HepG2 (cell line): ENCODE measurements around the gene MRPS7. TPM values are rescaled to one million over a fixed set of nuclear protein-coding genes. Genes with fewer than 3 reads are reported as not detected.

ENCODE experiments used
- ARID4A ChIP-seq: sonication (generic); formaldehyde crosslinking; IDR thresholded peaks from 2 replicates; pipeline ENCODE4 v1.5.0; 2020; ENCODE audit warnings: mild to moderate bottlenecking, missing genetic modification reagents, borderline replicate concordance
- E2F2 ChIP-seq: sonication (generic); formaldehyde crosslinking; IDR thresholded peaks from 2 replicates; pipeline ENCODE4 v1.4.0; 2020; ENCODE audit warnings: missing genetic modification reagents, borderline replicate concordance
- GATAD2A ChIP-seq: IDR thresholded peaks from 2 replicates; pipeline ENCODE4 v1.6.1; 2016
- JDP2 ChIP-seq: sonication (generic); formaldehyde crosslinking; IDR thresholded peaks from 2 replicates; pipeline ENCODE4 v1.8.1; 2022; ENCODE audit warnings: missing genetic modification reagents, borderline replicate concordance
- MIER3 ChIP-seq: IDR thresholded peaks from 2 replicates; pipeline ENCODE4 v1.6.1; 2016; ENCODE audit warnings: missing compliant biosample characterization, borderline replicate concordance
- NFKBIZ ChIP-seq: IDR thresholded peaks from 2 replicates; pipeline ENCODE4 v1.6.1; 2018; ENCODE audit warnings: missing genetic modification reagents, missing compliant biosample characterization
- RARG ChIP-seq: sonication (generic); formaldehyde crosslinking; IDR thresholded peaks from 2 replicates; pipeline ENCODE4 v1.4.0; 2020; ENCODE audit warnings: low read depth, mild to moderate bottlenecking, missing genetic modification reagents
- RBM22 ChIP-seq: fragments of 200-400 bp; formaldehyde crosslinking; optimal IDR thresholded peaks from 2 replicates; pipeline ENCODE3; 2017; ENCODE audit warnings: mild to moderate bottlenecking, low read length, moderate library complexity
- THAP9 ChIP-seq: sonication (generic); formaldehyde crosslinking; IDR thresholded peaks from 2 replicates; pipeline ENCODE4; 2020; ENCODE audit warnings: missing genetic modification reagents, mild to moderate bottlenecking, borderline replicate concordance
- YEATS2 ChIP-seq: sonication (generic); formaldehyde crosslinking; IDR thresholded peaks from 2 replicates; pipeline ENCODE4 v1.4.0; 2020; ENCODE audit warnings: missing genetic modification reagents, borderline replicate concordance
- ZEB1 ChIP-seq: IDR thresholded peaks from 2 replicates; pipeline ENCODE4 v1.6.1; 2012; ENCODE audit warnings: mild to moderate bottlenecking, low read depth, inconsistent platforms; ENCODE audit not compliant: insufficient replicate concordance
- ZNF12 ChIP-seq: sonication (generic); formaldehyde crosslinking; IDR thresholded peaks from 2 replicates; pipeline ENCODE4 v1.5.0; 2020; ENCODE audit warnings: missing genetic modification reagents
- ZNF281 ChIP-seq: sonication (generic); formaldehyde crosslinking; IDR thresholded peaks from 2 replicates; pipeline ENCODE4 v1.4.0; 2020; ENCODE audit warnings: missing genetic modification reagents, borderline replicate concordance
- ZNF460 ChIP-seq: sonication (generic); formaldehyde crosslinking; IDR thresholded peaks from 2 replicates; pipeline ENCODE4 v1.5.1; 2020; ENCODE audit warnings: missing genetic modification reagents, mild to moderate bottlenecking, borderline replicate concordance
- ZNF772 ChIP-seq: sonication (generic); formaldehyde crosslinking; IDR thresholded peaks from 2 replicates; pipeline ENCODE4 v1.5.0; 2020; ENCODE audit warnings: mild to moderate bottlenecking, missing genetic modification reagents
- ZNF773 ChIP-seq: sonication (generic); formaldehyde crosslinking; IDR thresholded peaks from 2 replicates; pipeline ENCODE4 v1.4.0; 2020; ENCODE audit warnings: missing genetic modification reagents, borderline replicate concordance
- ZNF781 ChIP-seq: sonication (generic); formaldehyde crosslinking; IDR thresholded peaks from 2 replicates; pipeline ENCODE4 v1.5.1; 2020; ENCODE audit warnings: borderline replicate concordance, mild to moderate bottlenecking, missing genetic modification reagents; ENCODE audit errors: not compliant biosample characterization
- polyA plus RNA-seq, 8 experiments: library from polyadenylated mRNA; depleted of rRNA in 3 of 8; stranded (reverse) in 7 of 8; unstranded in 1 of 8; fragments of >200 nt; fragmentation: Illumina TruSeq in 4 of 8; extraction: Trizol in 4 of 8; gene quantifications; 2 replicates each; pipeline versions ENCODE4 v1.2.1 to v1.2.3, GENCODE V29; 2011 to 2016; ENCODE audit warnings: low read depth in 4 of 8, missing spikeins in 1 of 8, mixed read lengths in 1 of 8; ENCODE audit not compliant: insufficient read depth in 1 of 8
- total RNA-seq, 5 experiments: library from RNA; depleted of rRNA; stranded (reverse); fragments of >200 nt; fragmentation: Illumina TruSeq; extraction: Trizol; gene quantifications; 2 replicates each; pipeline ENCODE4 v1.2.3, GENCODE V29; 2016; ENCODE audit warnings: low read depth in 1 of 5

The MRPS7 gene
- total and polyA plus RNA-seq, 2 of the 13 experiments (the other 11 are each of a cell fraction or from before 2014, with no cell fraction given), result 97.0 to 162 TPM

GRCh38 chr17:75289115-75289831 is 27.6 kb downstream of the MRPS7 start, which contains the start of gene SLC25A19 (continued):
- peak; percentile 75; the same call in 1 of the 2 replicates for TF ChIP-seq YEATS2 (CRISPR knock-in tag)
- TF ChIP-seq ARID4A (CRISPR knock-in tag), result peak; percentile 99
- no peak for TF ChIP-seq RARG (CRISPR knock-in tag)
- no peak for TF ChIP-seq ZNF12 (CRISPR knock-in tag)
- 0 out of 2 replicates have a peak, but pooled peaks have one; percentile 66 for TF ChIP-seq NFKBIZ (CRISPR knock-in tag)
- TF ChIP-seq ZNF281 (CRISPR knock-in tag), result peak; percentile 3; the same call in 1 of the 2 replicates
- TF ChIP-seq THAP9, result peak; percentile 80
- peak; percentile 95; the same call in 1 of the 2 replicates for TF ChIP-seq MIER3 (CRISPR knock-in tag)
- no peak for TF ChIP-seq ZEB1
- no peak; the same call in 1 of the 2 replicates for TF ChIP-seq GATAD2A (CRISPR knock-in tag)
- TF ChIP-seq ZNF772, result peak; percentile 72
- TF ChIP-seq ZNF781, result peak; percentile 68
- no peak; the same call in 1 of the 2 replicates for TF ChIP-seq ZNF773 (CRISPR knock-in tag)
- no peak; the same call in 1 of the 2 replicates for TF ChIP-seq ZNF460 (CRISPR knock-in tag)
- TF ChIP-seq RBM22, result no peak
- peak; percentile 92; the same call in 1 of the 2 replicates for TF ChIP-seq E2F2 (CRISPR knock-in tag)
- TF ChIP-seq JDP2 (CRISPR knock-in tag), result no peak
